ENCODE data around the gene DUSP1. TPM values are rescaled to one million over a fixed set of nuclear protein-coding genes. Genes with fewer than 3 reads are reported as not detected.

DUSP1 gene
- total and polyA plus RNA-seq, 2 of the 4 experiments (the other 2 are of a cell fraction), result 304 to 467 TPM

GRCh38 chr5:172800088-172800551 lies 29.1 kb upstream of the DUSP1 start:
- peak overlapping the region; percentile 71 to 84 for H4K8ac ChIP-seq (ENCODE audit: low read depth in 2 of 2, low read length in 2 of 2)
- no peaks in the 10 kb centered on the region for H4K20me1 ChIP-seq (ENCODE audit: insufficient read depth, low read length)
- peak overlapping the region; percentile 91; the same call in 2 of the 3 replicates for H2BK15ac ChIP-seq (ENCODE audit: low read depth, low read length)
- no peaks in the 10 kb centered on the region for H3K27me3 ChIP-seq (ENCODE audit: control insufficient read depth, insufficient read depth, low read length)
- BruUV-seq (replicated peaks), result no TSS peak
- dilution Hi-C loops (cut with HindIII; ENCODE audit: low sequenced_read_pairs, unreplicated experiment), result no loop called here
- H2AK9ac ChIP-seq (replicated peaks; ENCODE audit: low read depth, low read length, poor library complexity), result peak overlapping the region; percentile 79
- peak overlapping the region; percentile 80 for H3K27ac ChIP-seq (ENCODE audit: insufficient read depth, low read length)
- H3K36me3 ChIP-seq (ENCODE audit: control insufficient read depth, insufficient read depth, low read length), result no peaks in the 10 kb centered on the region
- POLR2A ChIA-PET (ENCODE audit: unreplicated experiment), result interaction anchor here (0.9 to 1.2 kb wide), 2 partner anchors 29 to 30 kb away, joined by 3 to 4 read pairs; partner anchors contain the start of gene DUSP1
- H3K23ac ChIP-seq (ENCODE audit: low read depth, low read length), result peak overlapping the region; percentile 82; the same call in 1 of the 2 replicates
- peak overlapping the region; percentile 97 for H2BK5ac ChIP-seq (ENCODE audit: low read depth, low read length, poor library complexity, severe bottlenecking)
- DNase-seq (peak; percentile 98), ATAC-seq (ENCODE audit: low read depth) (peak; percentile 68)
- WGBS, 2 experiments (ENCODE audit: extremely low coverage in 2 of 2, insufficient read length in 1 of 2), result 52% methylated on average over 7 of the region's 16 CpGs; no CpG with 5 or more reads in 1 of the 2 experiments
- H3K56ac ChIP-seq (ENCODE audit: extremely low read depth, insufficient read depth, low read length), result peak overlapping the region; percentile 58; the same call in 1 of the 2 replicates
- H3K79me1 ChIP-seq (ENCODE audit: low read depth in 1 of 2, low read length in 2 of 2), result peaks cover 24 to 54% of the 10 kb centered on the region in 2 experiments
- peak overlapping the region; percentile 40; the same call in 1 of the 2 replicates for H3K9ac ChIP-seq (ENCODE audit: low read depth, low read length)
- H4K5ac ChIP-seq (ENCODE audit: low read depth, low read length), result peak overlapping the region; percentile 34
- no peaks in the 10 kb centered on the region for H3K9me3 ChIP-seq (ENCODE audit: control insufficient read depth, insufficient read depth, low read length)
- peak overlapping the region; percentile 94 for H3K14ac ChIP-seq (replicated peaks; ENCODE audit: low read depth, low read length)
- CTCF ChIA-PET, result interaction anchor here (0.5 to 3.5 kb wide), 4 partner anchors 17 to 133 kb away, joined by 3 to 18 read pairs (median 3); partner anchors contain the start of gene DUSP1
- H3K9me1 ChIP-seq (ENCODE audit: insufficient read depth, low read length), result peaks cover 44% of the 10 kb centered on the region
- peak overlapping the region; percentile 75 for H2AFZ ChIP-seq (replicated peaks; ENCODE audit: low read length, poor library complexity)
- intact Hi-C loops (cut with micrococcal nuclease), result loop anchor here (1.0 kb wide), 1 partner anchor 102 kb away; no protein-coding TSS in a partner anchor
- H2BK120ac ChIP-seq (ENCODE audit: low read depth, low read length), result peak overlapping the region; percentile 97
- peak overlapping the region; percentile 98 for H2AK5ac ChIP-seq (ENCODE audit: low read depth, low read length)
- H2BK20ac ChIP-seq (ENCODE audit: low read depth, low read length), result peak overlapping the region; percentile 92
- H3K18ac ChIP-seq (ENCODE audit: low read depth, low read length), result peak overlapping the region; percentile 75
- in situ Hi-C loops (cut with MboI; ENCODE audit: low sequenced_read_pairs), result no loop called here
- H3K4me3 ChIP-seq (ENCODE audit: insufficient read depth, low read depth, low read length), result no peak overlapping the region
- H3K4ac ChIP-seq (ENCODE audit: low read depth, low read length), result peak overlapping the region; percentile 94
- H3K4me2 ChIP-seq (ENCODE audit: low read depth, low read length), result peak overlapping the region; percentile 18
- peak overlapping the region; percentile 93 for H4K91ac ChIP-seq (ENCODE audit: insufficient read depth, low read depth, low read length)
- peaks cover 43% of the 10 kb centered on the region for H3K4me1 ChIP-seq (ENCODE audit: control insufficient read depth, insufficient read depth, low read length)
- TF ChIP-seq NFE2L2 (IDR thresholded peaks at IDR 0.05; ENCODE audit: low read depth, low read length) (peak; percentile 80), RFX5 (IDR thresholded peaks at IDR 0.05; ENCODE audit: low read depth, low read length) (0 out of 2 replicates have a peak, but pooled peaks have one; percentile 23), CTCF (conservative IDR thresholded peaks at IDR 0.05; ENCODE audit: low read depth, low read length) (no peak), RCOR1 (IDR thresholded peaks at IDR 0.05; ENCODE audit: insufficient replicate concordance, low read length) (no peak), SMC3 (IDR thresholded peaks at IDR 0.05; ENCODE audit: low read depth, low read length) (peak; percentile 39; the same call in 1 of the 2 replicates), MAZ (IDR thresholded peaks at IDR 0.05; ENCODE audit: borderline replicate concordance, low read depth, low read length) (no peak; the same call in 1 of the 2 replicates), CEBPB (IDR thresholded peaks at IDR 0.05; ENCODE audit: low read depth, low read length) (peak; percentile 96), RAD21 (IDR thresholded peaks at IDR 0.05; ENCODE audit: low read length) (peak; percentile 43; the same call in 1 of the 2 replicates), CHD1 (IDR thresholded peaks at IDR 0.05; ENCODE audit: low read depth, low read length) (0 out of 2 replicates have a peak, but pooled peaks have one; percentile 29), FOS (IDR thresholded peaks at IDR 0.05; ENCODE audit: low read depth, low read length) (peak; percentile 89), BHLHE40 (IDR thresholded peaks at IDR 0.05; ENCODE audit: low read depth, low read length) (peak; percentile 64; the same call in 1 of the 2 replicates), POLR2A (IDR thresholded peaks at IDR 0.05; ENCODE audit: low read depth, low read length) (no peak; the same call in 1 of the 2 replicates)
- TF ChIP-seq, protein P1, sequence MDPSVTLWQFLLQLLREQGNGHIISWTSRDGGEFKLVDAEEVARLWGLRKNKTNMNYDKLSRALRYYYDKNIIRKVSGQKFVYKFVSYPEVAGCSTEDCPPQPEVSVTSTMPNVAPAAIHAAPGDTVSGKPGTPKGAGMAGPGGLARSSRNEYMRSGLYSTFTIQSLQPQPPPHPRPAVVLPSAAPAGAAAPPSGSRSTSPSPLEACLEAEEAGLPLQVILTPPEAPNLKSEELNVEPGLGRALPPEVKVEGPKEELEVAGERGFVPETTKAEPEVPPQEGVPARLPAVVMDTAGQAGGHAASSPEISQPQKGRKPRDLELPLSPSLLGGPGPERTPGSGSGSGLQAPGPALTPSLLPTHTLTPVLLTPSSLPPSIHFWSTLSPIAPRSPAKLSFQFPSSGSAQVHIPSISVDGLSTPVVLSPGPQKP (IDR thresholded peaks at IDR 0.05; ENCODE audit: borderline replicate concordance, low read depth, low read length), result no peak
- TF ChIP-seq, protein P2, sequence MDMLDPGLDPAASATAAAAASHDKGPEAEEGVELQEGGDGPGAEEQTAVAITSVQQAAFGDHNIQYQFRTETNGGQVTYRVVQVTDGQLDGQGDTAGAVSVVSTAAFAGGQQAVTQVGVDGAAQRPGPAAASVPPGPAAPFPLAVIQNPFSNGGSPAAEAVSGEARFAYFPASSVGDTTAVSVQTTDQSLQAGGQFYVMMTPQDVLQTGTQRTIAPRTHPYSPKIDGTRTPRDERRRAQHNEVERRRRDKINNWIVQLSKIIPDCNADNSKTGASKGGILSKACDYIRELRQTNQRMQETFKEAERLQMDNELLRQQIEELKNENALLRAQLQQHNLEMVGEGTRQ (IDR thresholded peaks at IDR 0.05; ENCODE audit: low read depth, low read length), result peak; percentile 3; the same call in 1 of the 2 replicates
